ENCODE measurements around the gene CRELD2. TPM values are rescaled to one million over a fixed set of nuclear protein-coding genes. Genes with fewer than 3 reads are reported as not detected.

CRELD2 gene
- total RNA-seq, 2 donors from 2014 or later = 27.5 to 45.4 TPM

DNA sequence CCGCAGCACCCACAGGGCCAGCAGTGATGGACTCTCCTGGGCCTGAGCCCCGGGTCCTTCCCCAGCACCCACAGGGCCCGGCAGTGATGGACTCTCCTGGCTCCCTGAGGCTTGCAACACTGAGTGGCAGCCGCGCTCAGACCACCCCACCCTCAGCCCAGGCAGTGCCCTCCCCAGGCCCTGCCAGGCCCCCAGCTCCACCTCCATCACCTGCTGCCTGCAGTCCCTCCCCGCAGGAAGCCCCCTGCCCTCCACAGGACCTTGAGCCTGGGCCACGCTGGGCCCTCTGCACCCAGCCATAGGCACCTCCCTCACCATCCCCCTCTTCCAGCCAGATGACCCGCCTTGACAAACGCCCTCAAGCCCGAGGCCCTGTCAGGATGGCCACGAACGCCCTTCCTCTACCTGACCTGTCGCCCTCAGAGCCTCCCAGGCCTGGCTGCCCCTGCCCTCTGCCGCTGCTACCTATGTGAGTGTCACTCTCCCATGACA, 11.6 kb upstream of the CRELD2 start:
- intact Hi-C loops (cut with DNase I) = no loop called here
- DNase-seq (ENCODE audit: low spot score) = no peak

DNA sequence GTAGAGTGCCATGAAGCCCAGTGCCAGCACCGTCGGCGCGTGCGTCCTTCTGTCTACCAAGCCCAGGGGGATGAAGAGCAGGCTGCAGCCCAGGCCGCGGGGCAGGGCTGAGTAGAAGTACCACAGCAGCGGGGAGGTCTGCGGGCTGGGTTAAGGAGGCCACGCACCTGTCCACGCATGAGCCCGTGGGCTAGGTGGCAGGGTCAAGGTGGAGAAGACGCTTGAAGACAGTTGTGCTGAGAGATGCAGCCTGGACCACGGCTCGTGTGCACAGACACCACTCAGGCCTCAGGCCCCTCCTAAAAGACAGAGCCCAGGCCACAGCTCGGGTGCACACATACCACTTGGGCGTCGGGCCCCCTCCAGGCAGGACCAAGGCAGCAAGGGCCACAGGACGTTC, 10.6 kb upstream of the CRELD2 start:
- DNase-seq (ENCODE audit: low spot score) = no peak
- intact Hi-C loops (cut with DNase I) = no loop called here

DNA sequence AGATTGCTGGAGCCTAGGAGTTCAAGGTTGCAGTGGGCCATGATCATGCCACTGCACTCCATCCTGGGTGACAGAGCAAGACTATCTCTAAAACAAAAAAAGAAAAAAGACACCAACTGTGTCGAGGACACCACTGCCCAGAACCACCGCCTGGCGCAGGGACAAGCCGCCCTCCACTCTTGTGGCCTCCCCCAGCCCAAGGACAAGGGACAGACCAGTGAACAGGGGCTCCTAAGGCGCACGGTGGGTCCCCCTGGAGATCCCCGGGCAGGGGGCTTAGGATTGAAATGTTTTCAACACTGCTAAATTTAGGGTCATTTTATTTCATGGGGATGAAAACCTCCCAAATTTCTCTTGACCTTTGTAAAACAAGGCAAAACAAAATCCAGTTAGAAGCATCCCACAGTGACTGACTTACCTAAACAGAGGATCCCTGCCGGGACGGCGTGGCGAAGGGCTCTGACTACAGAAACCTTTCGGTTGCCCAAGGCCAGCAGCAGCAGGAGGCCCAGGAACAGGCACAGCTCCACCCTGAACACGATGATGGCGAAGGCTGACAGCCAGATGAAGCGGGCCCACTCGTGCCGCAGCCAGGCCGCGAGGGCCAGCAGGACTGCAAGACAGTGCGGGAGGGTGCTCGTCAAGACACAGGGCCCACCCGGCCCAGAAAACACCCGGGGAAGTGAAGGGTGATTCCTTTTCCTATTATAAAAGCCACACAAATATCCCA, 8.8 kb upstream of the CRELD2 start:
- intact Hi-C loops (cut with DNase I) = no loop called here
- no peak for DNase-seq (ENCODE audit: low spot score)

DNA sequence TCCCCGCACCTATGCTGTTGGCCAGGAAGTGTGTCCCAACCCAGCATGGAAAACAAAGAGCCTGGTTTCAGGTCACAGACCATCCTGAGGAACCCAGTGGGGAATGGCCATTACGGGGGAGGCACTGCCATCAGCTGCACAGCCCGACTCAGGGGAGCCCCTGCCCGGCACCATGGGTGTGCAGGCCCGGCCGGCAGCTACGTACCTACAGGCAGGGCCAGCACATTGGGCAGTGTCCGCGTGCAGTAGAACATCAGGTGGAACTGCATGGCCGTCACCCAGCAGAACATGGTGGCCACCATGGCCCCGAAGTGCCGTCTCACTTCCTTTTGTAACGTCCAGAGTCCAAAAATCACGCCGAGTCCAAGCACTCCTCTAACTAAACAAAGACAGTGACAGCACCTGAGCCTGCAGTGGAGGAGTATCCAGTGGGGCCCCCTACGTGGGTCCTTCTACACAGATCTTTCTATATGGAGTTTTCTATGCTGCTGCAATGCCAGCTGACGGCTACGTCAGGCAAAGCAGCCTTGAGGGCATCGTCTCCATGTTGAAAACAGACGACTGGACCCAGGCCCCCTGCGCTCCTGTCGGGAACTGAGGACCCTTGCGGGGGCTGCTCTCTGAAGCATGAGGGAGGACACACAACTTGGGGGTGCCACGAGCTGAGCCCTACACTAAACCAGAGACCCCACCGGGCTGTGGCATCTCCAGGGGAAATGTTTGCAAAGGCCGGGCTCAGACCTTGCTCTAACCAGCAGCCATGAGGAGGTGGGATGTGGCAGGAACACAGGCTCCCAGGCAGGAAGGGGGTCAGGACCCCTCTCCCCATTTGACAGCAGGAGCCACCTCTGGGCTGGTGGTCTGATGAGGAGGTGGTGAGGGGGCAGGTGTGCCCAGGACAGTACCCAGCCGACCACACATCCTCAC, 7.9 kb upstream of the CRELD2 start:
- DNase-seq (ENCODE audit: low spot score) = no peak
- intact Hi-C loops (cut with DNase I) = no loop called here

DNA sequence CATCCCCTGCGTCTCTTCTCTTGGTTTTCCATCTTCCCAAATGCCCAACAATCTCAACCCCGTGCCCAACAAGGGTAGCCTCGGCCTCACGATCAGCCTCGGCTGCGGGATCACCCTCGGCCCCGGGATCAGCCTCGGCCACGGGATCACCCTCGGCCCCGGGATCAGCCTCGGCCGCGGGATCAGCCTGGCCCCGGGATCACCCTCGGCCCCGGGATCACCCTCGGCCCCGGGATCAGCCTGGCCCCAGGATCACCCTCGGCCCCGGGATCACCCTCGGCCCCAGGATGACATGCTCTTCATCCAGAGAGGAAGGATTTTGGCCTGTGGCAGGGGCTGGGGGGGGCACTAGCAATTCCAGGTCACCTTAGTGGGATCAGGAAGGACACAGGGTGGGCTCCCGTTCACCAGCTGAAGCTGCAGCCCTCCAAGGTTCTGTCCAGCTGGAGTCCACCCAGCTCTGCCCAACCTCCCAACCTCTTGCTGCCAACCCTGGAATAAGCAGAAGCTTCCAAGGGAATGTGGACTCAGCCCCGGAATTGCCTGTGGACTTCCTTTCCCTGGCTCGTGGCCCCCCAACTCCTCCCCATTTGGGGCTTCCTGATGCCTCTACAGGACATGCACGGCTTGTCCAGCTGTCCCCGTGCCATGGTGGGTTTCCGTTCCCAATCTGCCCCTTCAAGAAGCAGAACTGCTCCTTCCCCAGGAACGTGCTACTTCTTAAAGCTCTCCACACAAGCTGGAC, 6.4 kb upstream of the CRELD2 start:
- DNase-seq (ENCODE audit: low spot score) = no peak
- intact Hi-C loops (cut with DNase I) = no loop called here

DNA sequence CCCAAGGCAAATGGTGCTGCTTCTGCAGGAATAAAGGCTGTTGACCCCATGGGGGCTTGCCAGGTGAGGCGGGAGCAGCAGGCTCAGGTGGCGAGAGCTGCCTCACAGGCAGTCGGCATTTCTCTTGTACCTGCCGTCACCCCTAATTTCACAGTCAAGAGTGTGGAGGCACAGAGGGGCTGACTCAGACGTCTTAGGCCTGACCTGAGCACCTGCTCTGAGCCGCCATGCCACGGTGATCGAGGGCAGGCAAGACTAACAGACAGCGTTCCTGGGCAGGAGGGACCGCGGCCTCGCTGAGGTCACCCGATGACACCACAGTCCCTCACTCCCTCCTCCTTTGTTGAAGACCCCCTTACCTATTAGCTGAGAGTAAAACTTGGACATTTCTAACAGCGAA, 5.4 kb upstream of the CRELD2 start:
- intact Hi-C loops (cut with DNase I) = no loop called here
- DNase-seq (ENCODE audit: low spot score) = no peak

DNA sequence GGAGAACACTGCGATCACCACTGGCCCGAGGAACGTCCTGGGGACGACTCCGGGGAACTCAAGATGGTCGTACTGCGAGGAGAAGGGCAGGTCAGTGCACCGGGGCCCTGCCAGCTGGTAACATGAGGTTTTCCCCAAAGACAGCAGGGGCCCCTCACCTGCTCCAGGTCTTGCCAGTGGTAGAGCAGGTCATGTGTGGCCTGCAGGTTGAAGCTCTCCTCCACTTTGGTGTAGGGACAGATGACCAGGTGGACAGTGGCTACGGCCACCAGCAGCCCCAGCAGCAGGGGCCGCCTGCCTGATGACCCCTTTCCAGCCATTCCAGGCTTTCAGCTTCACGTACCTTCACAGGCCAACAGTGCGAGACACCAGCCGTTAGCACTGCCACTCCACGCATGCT, 5.0 kb upstream of the CRELD2 start:
- intact Hi-C loops (cut with DNase I) = no loop called here
- no peak for DNase-seq (ENCODE audit: low spot score)

DNA sequence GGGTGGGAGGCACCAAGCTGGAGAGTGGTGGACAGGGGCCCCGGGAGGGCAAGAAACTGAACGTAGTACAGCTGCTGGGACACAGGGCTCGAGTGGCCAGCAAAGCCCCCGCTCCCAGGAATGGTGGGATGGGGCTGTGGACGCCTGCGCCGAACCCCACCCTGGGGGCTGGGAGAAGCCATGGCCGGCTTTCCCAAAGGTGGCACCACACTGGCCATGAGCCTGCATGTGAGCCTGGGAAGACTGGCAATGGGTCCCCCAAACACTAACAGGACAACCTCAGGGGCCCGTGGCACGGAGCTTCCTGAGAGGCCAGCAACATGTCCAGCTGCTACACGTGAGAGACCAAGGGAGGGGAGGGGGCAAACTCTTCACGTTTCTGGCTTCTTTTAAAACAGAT, 4.2 kb upstream of the CRELD2 start:
- DNase-seq (ENCODE audit: low spot score) = no peak

DNA sequence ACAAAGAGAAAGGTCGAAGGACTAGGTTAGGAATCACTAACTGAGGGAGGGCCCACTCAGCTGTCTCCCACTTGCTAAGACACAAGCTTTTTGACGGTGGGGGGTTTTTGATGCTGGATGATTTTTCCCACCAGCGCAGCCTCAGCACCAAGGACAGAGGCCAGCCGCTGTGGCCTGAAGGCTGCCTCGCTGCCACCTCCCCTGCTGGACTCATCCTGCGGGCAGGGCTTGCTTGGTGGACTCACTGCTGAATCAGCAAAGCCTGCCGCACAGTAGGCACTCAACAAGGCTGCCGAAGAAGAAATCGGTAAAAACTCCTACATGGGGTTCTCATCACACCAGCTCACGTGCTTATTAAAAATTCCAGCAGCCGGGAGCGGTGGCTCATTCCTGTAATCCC, 2.8 kb upstream of the CRELD2 start:
- DNase-seq (ENCODE audit: low spot score) = no peak
- intact Hi-C loops (cut with DNase I) = no loop called here

More for the DNA sequence above, 4.2 kb upstream of the CRELD2 start:
- intact Hi-C loops (cut with DNase I) = no loop called here

DNA sequence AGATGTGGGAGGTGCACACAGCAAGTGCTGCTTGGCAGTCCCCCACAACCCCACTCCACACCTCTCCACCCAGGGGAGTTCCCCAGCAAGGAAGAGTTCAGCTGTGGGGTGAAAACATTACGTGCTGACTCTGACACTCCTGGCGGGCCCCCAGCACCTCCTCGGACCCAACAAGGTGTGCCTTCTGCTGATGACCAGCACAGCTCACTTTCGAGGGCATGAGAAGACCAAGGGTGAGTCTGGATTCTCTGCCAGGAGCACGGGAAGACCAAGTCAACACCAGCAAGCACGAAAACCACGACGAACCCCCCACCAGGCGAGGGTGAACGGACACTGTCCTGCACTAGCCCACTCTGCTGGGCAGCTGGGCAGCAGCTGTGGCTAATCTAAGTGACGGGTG, 1.6 kb upstream of the CRELD2 start:
- no peak for DNase-seq (ENCODE audit: low spot score)
- intact Hi-C loops (cut with DNase I) = no loop called here

DNA sequence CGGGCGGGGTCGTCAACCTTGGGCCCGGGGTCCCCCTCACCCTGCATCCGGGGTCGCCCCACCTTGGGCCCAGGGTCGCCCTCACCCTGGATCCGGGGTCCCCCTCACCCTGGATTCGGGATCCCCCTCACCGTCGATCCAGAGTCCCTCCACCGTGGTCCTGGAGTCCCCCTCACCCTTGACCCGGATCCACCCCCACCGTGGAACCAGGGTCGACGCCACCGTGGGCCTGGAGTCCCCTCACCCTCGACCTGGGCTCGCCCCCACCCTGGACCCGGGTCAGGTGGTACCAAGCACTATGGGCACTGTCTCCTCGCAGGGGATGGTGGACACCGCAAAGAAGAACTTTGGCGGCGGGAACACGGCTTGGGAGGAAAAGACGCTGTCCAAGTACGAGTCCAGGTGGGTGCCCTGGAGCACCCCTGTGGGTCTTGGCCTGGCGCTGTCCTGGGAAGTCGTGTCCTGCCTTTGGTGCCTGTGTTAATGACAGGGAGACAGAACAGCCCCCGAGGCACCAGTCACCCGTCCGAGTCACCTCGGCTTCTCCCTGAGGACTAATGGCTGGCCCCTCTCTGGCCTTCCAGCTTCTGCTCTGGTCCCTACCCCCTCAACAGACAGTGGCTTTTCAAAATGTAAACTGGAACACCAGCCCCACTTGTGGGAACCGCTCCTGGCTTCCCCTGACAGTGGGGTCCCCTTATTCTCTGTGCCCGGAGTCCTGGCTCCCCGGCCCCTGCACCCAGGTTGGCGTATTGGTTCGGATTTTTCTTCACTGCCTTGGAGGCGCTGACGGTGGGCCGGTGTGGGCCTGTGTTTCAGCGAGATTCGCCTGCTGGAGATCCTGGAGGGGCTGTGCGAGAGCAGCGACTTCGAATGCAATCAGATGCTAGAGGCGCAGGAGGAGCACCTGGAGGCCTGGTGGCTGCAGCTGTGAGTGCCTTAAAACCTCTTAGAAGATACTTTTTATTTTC, 762 bp downstream of the CRELD2 start:
- no peak for DNase-seq (ENCODE audit: low spot score)
- intact Hi-C loops (cut with DNase I) = no loop called here

DNA sequence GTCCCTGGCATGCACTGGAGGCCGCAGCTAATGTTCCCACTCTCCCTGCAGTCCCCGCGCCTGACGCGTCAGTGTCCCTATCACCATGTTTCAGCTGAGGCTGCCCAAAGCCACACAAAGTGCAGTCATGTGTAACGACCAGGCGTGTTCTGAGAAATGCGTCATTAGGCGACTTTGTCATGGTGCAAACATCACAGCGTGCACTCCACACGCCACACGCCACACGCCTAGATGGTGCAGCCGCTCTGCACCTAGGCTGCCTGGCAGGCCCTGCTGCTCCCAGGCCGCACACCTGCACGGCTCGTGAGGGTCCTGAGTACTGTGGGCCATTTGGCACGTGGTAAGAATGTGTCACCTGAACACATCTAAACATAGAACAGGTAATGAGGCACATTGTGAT, 2.4 kb downstream of the CRELD2 start:
- DNase-seq (ENCODE audit: low spot score) = no peak
- intact Hi-C loops (cut with DNase I) = no loop called here

DNA sequence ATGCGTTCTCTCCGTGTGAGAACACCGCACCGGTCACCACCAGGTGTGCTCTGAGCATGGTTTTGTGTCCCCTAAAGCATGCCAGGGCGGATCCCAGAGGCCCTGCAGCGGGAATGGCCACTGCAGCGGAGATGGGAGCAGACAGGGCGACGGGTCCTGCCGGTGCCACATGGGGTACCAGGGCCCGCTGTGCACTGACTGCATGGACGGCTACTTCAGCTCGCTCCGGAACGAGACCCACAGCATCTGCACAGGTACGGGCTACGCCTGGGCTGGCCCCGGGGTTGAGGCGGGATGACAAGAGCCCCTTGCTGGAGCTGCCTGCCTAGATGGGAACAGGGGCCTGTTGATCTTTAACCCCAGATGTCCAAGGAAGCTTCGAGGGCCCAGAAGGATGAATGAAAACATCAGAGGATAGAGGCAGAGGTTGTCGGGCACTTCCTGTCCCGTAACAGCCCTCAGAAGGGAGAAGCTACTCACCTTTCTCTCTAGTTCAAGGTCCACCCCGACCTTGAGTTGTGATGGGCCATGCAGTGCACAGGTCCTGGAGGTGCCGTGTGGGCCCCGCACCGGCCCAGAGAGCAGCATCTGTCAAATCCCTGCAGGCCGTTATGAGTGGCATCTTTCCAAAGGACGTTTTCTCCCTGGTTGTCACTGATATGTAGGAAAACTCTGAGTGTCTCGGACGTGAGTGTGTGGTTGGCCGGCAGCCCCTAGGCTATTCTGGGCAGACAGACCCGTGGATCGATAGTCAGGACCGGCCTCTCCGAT, 3.3 kb downstream of the CRELD2 start:
- no peak for DNase-seq (ENCODE audit: low spot score)
- intact Hi-C loops (cut with DNase I) = no loop called here

DNA sequence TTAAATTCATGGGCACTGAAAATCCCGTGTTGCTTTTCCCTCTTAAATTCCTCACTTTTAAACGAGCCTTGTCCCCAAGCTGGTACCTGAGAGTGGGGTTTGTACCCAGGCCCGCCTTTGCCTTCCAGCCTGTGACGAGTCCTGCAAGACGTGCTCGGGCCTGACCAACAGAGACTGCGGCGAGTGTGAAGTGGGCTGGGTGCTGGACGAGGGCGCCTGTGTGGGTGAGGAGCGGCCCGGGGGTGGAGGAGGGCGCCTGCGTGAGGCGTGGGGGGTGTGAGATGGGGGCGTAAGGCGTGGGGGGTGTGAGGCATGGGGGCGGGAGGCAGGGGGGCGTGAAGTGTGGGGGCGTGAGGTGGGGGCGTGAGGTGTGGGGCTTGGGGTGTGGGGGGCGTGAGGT, 4.0 kb downstream of the CRELD2 start:
- DNase-seq (ENCODE audit: low spot score) = no peak
- intact Hi-C loops (cut with DNase I) = no loop called here

DNA sequence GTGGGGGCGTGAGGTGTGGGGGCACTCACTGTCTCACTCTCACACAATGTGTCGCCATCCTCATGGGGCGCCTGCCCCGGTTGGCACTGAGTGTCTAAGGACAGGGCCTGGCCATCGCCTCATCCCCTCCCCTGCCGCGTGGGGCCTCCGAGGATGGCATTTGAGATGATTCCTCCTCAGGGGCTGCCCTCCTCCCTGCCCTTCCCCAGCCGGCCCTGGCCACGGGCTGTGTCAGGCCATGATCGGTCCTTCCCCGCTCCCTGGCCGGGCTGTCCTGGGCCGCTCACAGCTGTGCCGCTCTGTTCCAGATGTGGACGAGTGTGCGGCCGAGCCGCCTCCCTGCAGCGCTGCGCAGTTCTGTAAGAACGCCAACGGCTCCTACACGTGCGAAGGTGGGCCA, 4.5 kb downstream of the CRELD2 start:
- intact Hi-C loops (cut with DNase I) = no loop called here
- DNase-seq (ENCODE audit: low spot score) = no peak

DNA sequence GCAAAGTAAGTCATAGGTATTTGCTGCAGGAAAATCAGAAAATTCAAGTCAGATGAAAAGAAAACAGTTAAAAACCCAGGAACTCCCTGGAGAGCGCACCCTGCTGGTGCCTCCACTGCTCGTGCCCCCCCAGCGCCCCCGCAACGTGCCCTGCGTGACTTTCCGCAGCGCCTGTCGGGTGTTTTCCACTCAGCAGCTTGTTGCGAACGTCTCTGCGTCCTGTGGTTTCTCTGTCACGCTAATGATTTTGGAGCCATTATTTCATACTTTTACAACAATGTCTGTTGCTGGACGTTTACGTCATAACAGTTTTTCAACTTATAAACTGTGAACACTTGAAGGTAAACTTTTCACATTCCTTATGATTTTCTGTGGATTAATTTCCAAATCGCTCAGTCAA, 5.0 kb downstream of the CRELD2 start:
- no peak for DNase-seq (ENCODE audit: low spot score)
- intact Hi-C loops (cut with DNase I) = no loop called here

DNA sequence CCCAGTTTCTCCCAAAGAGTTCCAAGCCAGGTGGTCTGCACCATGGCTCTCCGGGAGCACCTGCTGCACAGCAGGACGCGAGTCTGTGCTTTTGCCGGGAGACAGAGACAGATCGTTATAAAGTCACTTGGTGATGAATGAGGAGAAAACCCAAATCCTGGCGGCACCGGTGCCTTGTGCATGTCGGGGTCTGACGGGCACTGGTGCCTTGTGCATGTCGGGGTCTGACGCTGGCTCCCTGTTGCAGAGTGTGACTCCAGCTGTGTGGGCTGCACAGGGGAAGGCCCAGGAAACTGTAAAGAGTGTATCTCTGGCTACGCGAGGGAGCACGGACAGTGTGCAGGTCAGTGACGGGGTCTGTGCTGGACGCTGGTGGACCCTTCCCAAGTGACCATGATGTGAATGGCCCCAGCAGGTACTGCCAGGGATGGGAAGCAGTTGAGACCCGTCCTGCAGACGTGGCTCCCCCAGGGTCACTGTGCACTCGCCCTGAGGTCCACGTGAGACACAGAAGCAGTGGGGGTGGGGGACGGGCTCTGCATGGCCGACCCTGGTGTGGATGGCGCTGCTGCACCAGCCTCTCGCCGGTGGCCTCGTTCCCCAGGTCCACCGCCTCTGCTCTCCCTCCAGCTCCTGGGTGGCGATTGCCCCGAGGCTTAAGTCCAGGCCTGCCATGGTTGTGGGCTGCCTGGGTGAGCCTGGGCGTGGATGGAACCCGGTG, 5.8 kb downstream of the CRELD2 start:
- DNase-seq (ENCODE audit: low spot score) = no peak
- intact Hi-C loops (cut with DNase I) = no loop called here

Data from posterior vena cava (tissue), 2 donors.